T-helper 22 cell (primary cell): Measurements from ENCODE around the gene AADACL3.

ENCODE experiments used
- DNase-seq: peaks from one replicate; pipeline ENCODE4 v3.0.0-alpha.2; 2020; ENCODE audit warnings: low read depth

Gene AADACL3

DNA sequence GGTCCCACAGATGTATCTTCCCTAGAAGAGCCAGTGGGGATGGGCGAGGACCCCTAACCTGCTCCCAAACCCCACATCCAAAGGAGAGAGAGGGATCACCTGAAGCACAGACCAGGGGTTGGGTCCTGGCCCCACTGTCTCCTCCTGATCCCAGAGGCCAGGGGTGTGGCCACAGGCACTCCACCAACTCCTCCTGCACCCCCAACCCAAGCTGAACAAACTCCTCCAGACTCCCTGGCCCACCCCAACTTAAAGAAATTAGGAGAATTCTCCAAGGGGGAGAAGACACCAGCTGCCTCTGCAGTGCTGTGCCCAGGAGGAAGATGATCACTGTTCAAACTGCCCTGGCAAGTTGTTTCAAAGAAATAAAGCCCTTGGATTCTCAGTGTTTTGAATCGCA is 53.1 kb downstream of the AADACL3 start:
- no peak for DNase-seq

DNA sequence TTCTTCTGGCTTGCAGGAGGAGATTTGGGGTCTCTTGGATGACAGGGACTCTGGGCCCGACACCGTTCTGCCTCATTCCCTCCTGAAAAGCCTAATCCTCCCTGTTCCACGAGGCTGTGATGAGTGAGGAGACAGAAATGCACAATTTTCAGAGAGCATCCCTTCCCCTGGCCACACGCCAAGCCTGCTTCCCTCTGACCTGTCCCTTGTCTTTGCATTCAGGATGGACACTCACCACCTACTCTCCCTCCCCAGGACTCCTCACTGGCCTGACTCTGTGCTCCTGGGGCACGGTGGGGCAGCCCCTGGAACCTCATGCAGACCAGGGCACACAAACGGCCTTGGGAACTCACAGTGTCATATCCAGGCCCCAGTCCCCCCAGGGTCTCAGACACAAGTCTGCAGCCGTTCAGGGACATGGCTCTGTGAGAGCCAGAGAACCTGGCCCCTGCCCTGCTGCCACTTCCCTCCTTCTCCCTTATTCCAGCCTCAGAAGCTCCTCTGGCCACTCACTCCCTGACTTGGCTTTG is 54.1 kb downstream of the AADACL3 start:
- no peak for DNase-seq

DNA sequence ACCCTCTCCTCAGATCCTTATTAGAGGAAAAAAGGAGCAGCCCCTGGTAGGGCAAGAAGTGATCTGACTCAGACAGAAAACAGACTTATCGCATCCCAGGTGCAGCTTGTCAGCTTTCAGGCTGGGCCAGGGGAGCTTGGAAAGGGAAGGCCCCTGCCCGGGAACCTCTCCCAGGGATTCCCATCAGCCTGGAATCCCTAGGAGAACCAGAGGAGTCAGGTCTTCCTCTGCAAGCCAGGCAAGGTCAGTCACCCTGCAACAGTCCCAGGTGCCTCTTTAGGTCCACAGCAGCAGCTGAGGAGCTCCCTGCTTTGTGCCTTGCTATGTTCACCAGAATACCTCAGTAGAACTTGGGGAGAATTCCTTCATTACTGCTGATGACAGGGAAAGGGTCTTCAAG is 54.7 kb downstream of the AADACL3 start:
- no peak for DNase-seq

DNA sequence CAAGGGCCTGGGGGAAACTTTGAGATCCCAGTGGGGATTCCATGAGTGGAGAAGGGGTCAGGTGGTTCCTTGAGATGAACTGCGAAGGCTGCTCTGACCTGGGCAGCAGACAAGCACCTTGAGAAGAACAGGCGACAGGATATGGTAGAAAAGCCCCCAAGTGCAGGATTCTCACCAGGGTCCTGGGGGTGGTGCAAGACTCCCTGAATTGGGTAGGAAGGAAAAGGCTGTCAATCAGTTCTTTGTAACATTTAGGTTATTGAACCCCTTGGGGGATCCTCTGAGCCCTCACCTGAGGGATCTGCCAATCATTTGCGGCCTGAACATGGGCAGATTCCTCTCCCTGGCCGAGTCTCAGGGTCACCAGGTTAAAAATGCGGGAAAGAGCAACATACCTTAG is 55.3 kb downstream of the AADACL3 start:
- DNase-seq = no peak

- DNase-seq = no peak
These were observed 56.6 kb downstream of the AADACL3 start for GRCh38 chr1:12772520-12772919.

GRCh38 chr1:12773438-12773837 is 57.5 kb downstream of the AADACL3 start, which contains the start of gene PRAMEF12:
TSS of gene PRAMEF12 (plus strand) at chr1:12773738. CDS start at chr1:12774868, 1,130 bp downstream.
- no peak for DNase-seq

GRCh38 chr1:12774801-12775345 is 59.0 kb downstream of the AADACL3 start:
- DNase-seq = no peak

GRCh38 chr1:12775443-12775842 is 59.5 kb downstream of the AADACL3 start:
- no peak for DNase-seq

GRCh38 chr1:12776801-12777557 is 61.1 kb downstream of the AADACL3 start:
- DNase-seq = no peak
